Common myeloid progenitor, CD34-positive (primary cell): ENCODE measurements around the gene SERPINA5.

ENCODE experiments used
- CTCF ChIA-PET: fragments of 350-600 bp; sonication (Branson Sonifier 250); formaldehyde crosslinking; loops from one replicate; lab custom pipeline; 2021; ENCODE audit warnings: antibody characterized with exemption; lab: Charles Lee
- POLR2A ChIA-PET: fragments of 350-600 bp; sonication (Branson Sonifier 250); formaldehyde crosslinking; loops from one replicate; lab custom pipeline; 2021; ENCODE audit warnings: antibody characterized with exemption; lab: Charles Lee
- DNase-seq, 3 donors: peaks; one replicate each; pipeline versions ENCODE4 v3.0.0 to v3.0.0-alpha.2; 2013
- H3K27ac ChIP-seq, 2 experiments: 1 replicate in 1 of 2; 2 replicates in 1 of 2; pipeline ENCODE4 v1.7.0; 2013; ENCODE audit warnings: inconsistent platforms in 2 of 2, low read length in 2 of 2, mild to moderate bottlenecking in 2 of 2, low read depth in 1 of 2, moderate library complexity in 1 of 2; ENCODE audit not compliant: severe bottlenecking in 2 of 2, insufficient read depth in 1 of 2, poor library complexity in 1 of 2
- H3K27me3 ChIP-seq, 5 experiments: replicated peaks in 2 of 5; 1 replicate in 3 of 5; 2 replicates in 2 of 5; pipeline versions ENCODE4 v1.6.1 to v1.7.0; 2013; ENCODE audit warnings: low read length in 4 of 5, mild to moderate bottlenecking in 2 of 5, moderate library complexity in 2 of 5, inconsistent platforms in 1 of 5; ENCODE audit not compliant: insufficient read depth in 5 of 5, control insufficient read depth in 4 of 5
- H3K36me3 ChIP-seq, 4 experiments: 1 replicate in 2 of 4; 2 replicates in 2 of 4; pipeline versions ENCODE4 v1.6.1 to v1.7.0; 2013; ENCODE audit warnings: low read length in 3 of 4, control low read depth in 1 of 4, mild to moderate bottlenecking in 1 of 4; ENCODE audit not compliant: control insufficient read depth in 4 of 4, insufficient read depth in 4 of 4
- H3K4me1 ChIP-seq, 4 experiments: 1 replicate in 3 of 4; 2 replicates in 1 of 4; pipeline versions ENCODE4 v1.6.1 to v1.7.1; 2013; ENCODE audit warnings: low read length in 3 of 4, mild to moderate bottlenecking in 3 of 4, control low read depth in 1 of 4, inconsistent platforms in 1 of 4, moderate library complexity in 1 of 4; ENCODE audit not compliant: control insufficient read depth in 4 of 4, insufficient read depth in 4 of 4; ENCODE audit errors: control extremely low read depth in 1 of 4
- H3K4me3 ChIP-seq, 7 experiments: 1 replicate in 4 of 7; 2 replicates in 3 of 7; pipeline versions ENCODE4 v1.5.1 to v1.7.0; 2013; ENCODE audit warnings: mild to moderate bottlenecking in 7 of 7, low read length in 6 of 7, moderate library complexity in 6 of 7, inconsistent platforms in 2 of 7, low read depth in 2 of 7, control low read depth in 1 of 7; ENCODE audit not compliant: insufficient read depth in 4 of 7, control insufficient read depth in 1 of 7; ENCODE audit errors: extremely low read depth in 1 of 7
- H3K9me3 ChIP-seq, 5 experiments: 1 replicate in 4 of 5; 2 replicates in 1 of 5; pipeline versions ENCODE4 v1.6.1 to v1.7.1; 2013; ENCODE audit warnings: low read length in 4 of 5, mild to moderate bottlenecking in 2 of 5, inconsistent platforms in 1 of 5, low read depth in 1 of 5, moderate library complexity in 1 of 5; ENCODE audit not compliant: control insufficient read depth in 4 of 5, insufficient read depth in 2 of 5; ENCODE audit errors: control extremely low read depth in 1 of 5
- WGBS: methylation state at CpG from one replicate; pipeline ENCODE4 v1.1.5; 2013; ENCODE audit not compliant: insufficient coverage; 5-methylcytosine and 5-hydroxymethylcytosine counted together

The SERPINA5 gene

DNA sequence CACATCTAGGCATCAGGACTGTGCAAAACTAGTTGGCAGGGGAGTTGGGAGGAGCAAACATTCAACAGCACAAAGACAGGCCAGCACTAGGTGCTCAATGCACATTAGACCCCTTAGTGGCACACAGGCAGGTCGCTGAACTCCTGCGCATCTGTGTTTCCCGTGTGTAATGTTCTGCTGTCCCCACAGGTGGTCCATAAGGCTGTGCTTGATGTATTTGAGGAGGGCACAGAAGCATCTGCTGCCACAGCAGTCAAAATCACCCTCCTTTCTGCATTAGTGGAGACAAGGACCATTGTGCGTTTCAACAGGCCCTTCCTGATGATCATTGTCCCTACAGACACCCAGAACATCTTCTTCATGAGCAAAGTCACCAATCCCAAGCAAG lies 42.2 kb downstream of the SERPINA5 start:
- ChIA-PET POLR2A (no interaction called here), CTCF (no interaction called here)
- peaks cover 0 to 19% (median 0%) of the 10 kb centered on the region in 5 experiments for H3K27me3 ChIP-seq
- no peak overlapping the region for H3K27ac ChIP-seq
- 90% methylated on average over 4 of the region's 4 CpGs for WGBS
- no peak for DNase-seq
- peaks cover 0 to 22% (median 6%) of the 10 kb centered on the region in 5 experiments for H3K9me3 ChIP-seq
- no peaks in the 10 kb centered on the region for H3K36me3 ChIP-seq
- no peak overlapping the region for H3K4me3 ChIP-seq
- no peaks in the 10 kb centered on the region for H3K4me1 ChIP-seq

DNA sequence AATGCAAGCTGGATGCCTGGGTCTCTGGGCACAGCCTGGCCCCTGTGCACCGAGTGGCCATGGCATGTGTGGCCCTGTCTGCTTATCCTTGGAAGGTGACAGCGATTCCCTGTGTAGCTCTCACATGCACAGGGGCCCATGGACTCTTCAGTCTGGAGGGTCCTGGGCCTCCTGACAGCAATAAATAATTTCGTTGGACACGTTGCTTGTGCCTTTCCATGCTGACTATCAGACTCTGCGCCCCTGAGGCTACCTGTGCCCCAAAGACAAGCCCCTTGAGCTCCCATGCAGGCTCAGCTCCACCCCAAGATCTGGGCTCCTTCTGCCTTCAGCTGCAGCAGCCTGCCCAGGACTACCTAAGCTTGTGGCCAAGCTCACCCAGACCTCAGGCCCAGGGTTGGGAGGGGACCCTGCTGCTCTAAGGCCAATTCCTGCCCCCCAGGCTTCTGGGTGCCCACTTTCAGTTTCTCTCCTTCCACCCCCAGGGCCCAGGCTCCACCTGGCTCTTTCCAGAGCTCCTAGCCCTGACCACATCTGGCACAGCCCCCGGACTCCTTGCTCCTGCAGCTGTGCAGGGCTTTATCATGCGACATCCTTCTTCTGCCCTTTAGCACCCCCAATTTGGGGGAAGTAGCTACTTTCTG lies 42.8 kb downstream of the SERPINA5 start:
- Histone ChIP-seq H3K27me3 (peaks cover 0 to 24% (median 2%) of the 10 kb centered on the region in 5 experiments), H3K4me1 (no peaks in the 10 kb centered on the region), H3K27ac (no peak overlapping the region), H3K36me3 (no peaks in the 10 kb centered on the region), H3K4me3 (no peak overlapping the region), H3K9me3 (peaks cover 0 to 16% (median under 1%) of the 10 kb centered on the region in 5 experiments)
- CTCF ChIA-PET: no interaction called here
- no peak for DNase-seq
- 100% methylated on average over 6 of the region's 7 CpGs for WGBS
- POLR2A ChIA-PET: no interaction called here

DNA sequence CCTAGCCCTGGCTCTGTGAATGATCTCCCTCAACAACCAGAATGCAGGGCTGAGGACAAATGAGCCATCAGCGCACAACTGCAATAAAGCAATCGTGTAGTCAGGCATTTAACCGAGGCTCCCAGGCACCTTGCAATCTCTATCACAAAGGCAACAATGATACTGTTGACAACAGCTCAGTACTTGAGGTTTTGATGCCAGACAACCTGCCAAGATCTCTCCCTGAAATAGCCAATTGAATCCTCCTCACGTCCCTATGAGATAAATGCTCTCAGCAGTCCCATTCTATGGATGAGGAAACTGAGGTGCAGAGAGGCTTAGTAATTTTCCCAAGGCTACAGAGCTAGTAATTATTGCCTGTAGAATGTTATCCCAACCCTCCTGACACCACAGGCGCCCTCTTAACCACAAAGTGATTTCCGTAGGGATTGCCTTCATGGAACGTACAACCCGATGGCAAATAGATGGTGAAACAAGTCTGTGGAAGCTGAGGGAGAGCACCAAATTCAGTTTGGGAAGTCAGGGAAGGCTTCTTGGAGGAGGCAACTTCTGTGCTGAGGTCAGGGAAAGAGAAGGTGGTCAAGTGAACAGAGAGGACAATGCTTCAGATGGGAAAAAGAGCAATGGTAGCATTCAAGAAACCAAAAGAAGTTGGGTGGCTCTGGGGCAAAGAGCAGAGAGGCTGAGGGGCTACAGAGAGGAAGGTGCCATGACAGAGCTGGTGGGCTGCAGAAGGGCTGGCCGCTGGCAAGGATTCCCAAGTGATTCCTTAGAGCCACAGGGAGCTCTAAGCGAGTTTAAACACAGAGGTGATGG lies 43.5 kb downstream of the SERPINA5 start:
- Histone ChIP-seq H3K27ac (no peak overlapping the region), H3K4me1 (no peaks in the 10 kb centered on the region), H3K36me3 (no peaks in the 10 kb centered on the region), H3K27me3 (peaks cover 0 to 31% (median 2%) of the 10 kb centered on the region in 5 experiments), H3K4me3 (no peak overlapping the region), H3K9me3 (peaks cover 0 to 11% (median 0%) of the 10 kb centered on the region in 5 experiments)
- CTCF ChIA-PET: no interaction called here
- WGBS: 86% methylated on average over 9 of the region's 10 CpGs
- POLR2A ChIA-PET: no interaction called here
- DNase-seq: no peak

DNA sequence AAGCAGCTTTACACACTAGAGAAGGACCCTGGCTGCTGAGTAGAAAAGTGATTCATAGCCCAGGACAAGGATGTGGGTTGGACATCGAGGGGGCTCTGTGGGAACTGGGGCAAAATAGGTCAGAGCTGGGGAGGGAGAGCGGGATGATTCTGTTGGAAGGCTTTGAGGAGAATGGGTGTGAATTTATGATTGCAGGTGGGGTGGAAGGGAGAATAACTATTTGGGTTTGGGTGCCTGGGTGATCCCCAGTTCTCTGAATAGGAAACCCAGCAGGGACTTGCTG lies 44.1 kb downstream of the SERPINA5 start:
- POLR2A ChIA-PET: no interaction called here
- WGBS: 75% methylated on average over 2 of the region's 2 CpGs

DNA sequence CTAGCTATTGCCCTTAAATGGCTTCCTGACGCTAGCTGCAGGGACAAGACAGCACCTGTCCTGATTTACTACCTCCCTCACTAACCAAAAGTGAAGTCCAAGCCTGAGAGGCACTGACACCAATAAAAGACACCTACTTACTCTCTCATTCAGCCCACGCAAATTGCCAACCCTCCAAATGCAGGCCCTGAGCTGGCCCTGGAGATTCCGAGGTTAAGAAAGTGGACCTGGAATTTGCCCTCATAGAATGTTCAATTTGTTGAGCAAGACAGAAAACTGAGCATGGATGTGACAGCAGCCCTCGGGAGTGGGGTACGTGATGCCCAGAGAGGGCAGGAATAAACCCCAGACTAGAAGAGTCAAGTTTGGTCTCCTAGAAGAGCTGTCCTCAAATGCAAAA lies 47.4 kb downstream of the SERPINA5 start:
- ChIA-PET CTCF (no interaction called here), POLR2A (no interaction called here)
- Histone ChIP-seq H3K27ac (no peak overlapping the region), H3K36me3 (no peaks in the 10 kb centered on the region), H3K27me3 (peaks cover 0 to 38% (median 2%) of the 10 kb centered on the region in 5 experiments), H3K4me1 (no peaks in the 10 kb centered on the region), H3K4me3 (no peak overlapping the region), H3K9me3 (peaks cover 0 to 6% (median 0%) of the 10 kb centered on the region in 5 experiments)
- no peak for DNase-seq
- 88% methylated on average over 5 of the region's 5 CpGs for WGBS

More for the DNA sequence above, 44.1 kb downstream of the SERPINA5 start:
- no peak overlapping the region for H3K27ac ChIP-seq
- H3K9me3 ChIP-seq: peaks cover 0 to 6% (median 0%) of the 10 kb centered on the region in 5 experiments
- CTCF ChIA-PET: no interaction called here
- H3K4me3 ChIP-seq: no peak overlapping the region
- H3K27me3 ChIP-seq: peaks cover 0 to 37% (median 2%) of the 10 kb centered on the region in 5 experiments
- no peaks in the 10 kb centered on the region for H3K36me3 ChIP-seq
- no peak for DNase-seq
- H3K4me1 ChIP-seq: no peaks in the 10 kb centered on the region

DNA sequence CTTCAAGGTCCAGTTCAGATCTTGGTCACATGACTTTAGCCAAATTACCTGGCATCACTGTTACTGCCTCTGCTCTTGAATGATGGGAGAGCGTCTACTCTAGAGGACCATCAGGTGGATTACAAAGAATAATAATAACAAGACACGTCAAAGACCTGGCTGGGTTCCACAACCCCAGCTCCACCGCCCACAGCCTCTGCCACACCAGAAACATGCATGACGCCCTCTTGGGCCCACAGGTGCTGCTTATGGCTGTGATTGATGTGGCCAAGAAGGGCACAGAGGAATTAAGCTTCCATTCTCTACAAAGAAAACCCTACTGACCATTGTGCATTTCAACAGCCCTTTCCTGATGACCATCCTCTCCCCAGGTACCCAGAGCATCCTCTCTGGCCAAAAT lies 49.2 kb downstream of the SERPINA5 start:
- DNase-seq: no peak
- Histone ChIP-seq H3K9me3 (peaks cover 0 to 3% (median 0%) of the 10 kb centered on the region in 5 experiments), H3K27ac (no peak overlapping the region), H3K36me3 (no peaks in the 10 kb centered on the region), H3K4me3 (no peak overlapping the region), H3K27me3 (peaks cover 0 to 35% (median 2%) of the 10 kb centered on the region in 5 experiments), H3K4me1 (no peaks in the 10 kb centered on the region)
- 78% methylated on average over 4 of the region's 4 CpGs for WGBS
- POLR2A ChIA-PET: no interaction called here
- CTCF ChIA-PET: no interaction called here

DNA sequence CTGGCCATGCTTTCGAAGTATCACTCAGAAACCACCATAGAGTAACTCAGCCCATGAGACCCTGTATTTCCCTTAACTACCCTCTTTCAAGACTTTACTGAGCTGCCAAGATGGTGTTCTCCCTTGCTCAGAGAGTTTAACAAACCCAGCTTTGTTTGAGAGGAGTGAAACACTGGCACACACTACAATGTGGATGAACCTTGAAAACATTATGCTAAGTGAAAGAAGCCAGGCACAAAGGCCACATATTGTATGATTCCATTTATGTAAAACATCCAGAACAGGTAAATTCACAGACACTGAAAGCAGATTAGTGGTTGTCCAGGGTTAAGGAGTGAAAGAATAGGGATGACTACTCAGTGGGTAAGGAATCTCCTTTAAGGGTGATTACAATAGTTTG lies 49.8 kb downstream of the SERPINA5 start:
- POLR2A ChIA-PET: no interaction called here
- 90% methylated on average over 1 of the region's 1 CpG for WGBS

More for the DNA sequence above, 49.8 kb downstream of the SERPINA5 start:
- Histone ChIP-seq H3K9me3 (peaks cover 0 to 3% (median 0%) of the 10 kb centered on the region in 5 experiments), H3K4me1 (no peaks in the 10 kb centered on the region), H3K27me3 (peaks cover 0 to 31% (median 2%) of the 10 kb centered on the region in 5 experiments), H3K27ac (no peak overlapping the region), H3K36me3 (no peaks in the 10 kb centered on the region), H3K4me3 (no peak overlapping the region)
- CTCF ChIA-PET: no interaction called here
- DNase-seq: no peak
